Testis (tissue), 2 donors: Measurements from ENCODE around the gene FBXO38.

Experiments used
- POLR2A ChIP-seq: fragments of 450-650 bp; IDR thresholded peaks from one replicate; pipeline ENCODE4 v1.6.1; 2017; ENCODE audit warnings: antibody characterized with exemption, mild to moderate bottlenecking, moderate library complexity
- TF ChIP-seq, protein P1 (sequence below), 3 experiments: fragments of 450-650 bp in 2 of 3; fragments of 200-600 bp in 1 of 3; sonication (generic) in 1 of 3; IDR thresholded peaks; one replicate each; pipeline ENCODE4 v1.5.1; 2016 to 2019; ENCODE audit warnings: antibody characterized with exemption in 3 of 3, mild to moderate bottlenecking in 2 of 3, moderate library complexity in 1 of 3

DNA sequence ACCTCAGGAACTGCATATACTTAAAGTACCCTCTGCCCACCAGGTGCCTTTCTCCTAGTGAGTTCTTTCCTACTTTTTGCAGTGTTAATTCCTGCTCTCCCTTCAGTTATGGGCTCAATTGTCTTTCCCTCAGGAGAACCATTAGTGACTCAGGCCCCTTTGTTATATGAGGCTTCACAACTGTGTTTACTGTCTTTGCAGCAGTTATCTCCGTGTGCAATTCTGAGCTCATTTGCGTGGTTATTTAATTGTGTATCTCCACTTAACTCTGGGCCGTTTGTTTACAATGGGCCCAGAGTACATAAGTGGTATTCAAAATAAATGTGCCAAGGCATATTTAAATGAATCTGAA lies 9.6 kb downstream of the FBXO38 start:
- TF ChIP-seq, protein P1, sequence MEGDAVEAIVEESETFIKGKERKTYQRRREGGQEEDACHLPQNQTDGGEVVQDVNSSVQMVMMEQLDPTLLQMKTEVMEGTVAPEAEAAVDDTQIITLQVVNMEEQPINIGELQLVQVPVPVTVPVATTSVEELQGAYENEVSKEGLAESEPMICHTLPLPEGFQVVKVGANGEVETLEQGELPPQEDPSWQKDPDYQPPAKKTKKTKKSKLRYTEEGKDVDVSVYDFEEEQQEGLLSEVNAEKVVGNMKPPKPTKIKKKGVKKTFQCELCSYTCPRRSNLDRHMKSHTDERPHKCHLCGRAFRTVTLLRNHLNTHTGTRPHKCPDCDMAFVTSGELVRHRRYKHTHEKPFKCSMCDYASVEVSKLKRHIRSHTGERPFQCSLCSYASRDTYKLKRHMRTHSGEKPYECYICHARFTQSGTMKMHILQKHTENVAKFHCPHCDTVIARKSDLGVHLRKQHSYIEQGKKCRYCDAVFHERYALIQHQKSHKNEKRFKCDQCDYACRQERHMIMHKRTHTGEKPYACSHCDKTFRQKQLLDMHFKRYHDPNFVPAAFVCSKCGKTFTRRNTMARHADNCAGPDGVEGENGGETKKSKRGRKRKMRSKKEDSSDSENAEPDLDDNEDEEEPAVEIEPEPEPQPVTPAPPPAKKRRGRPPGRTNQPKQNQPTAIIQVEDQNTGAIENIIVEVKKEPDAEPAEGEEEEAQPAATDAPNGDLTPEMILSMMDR (IDR thresholded peaks at IDR 0.05) = no peak
- TF ChIP-seq POLR2A = no peak
